ENCODE data around the gene HLA-C.

DNA sequence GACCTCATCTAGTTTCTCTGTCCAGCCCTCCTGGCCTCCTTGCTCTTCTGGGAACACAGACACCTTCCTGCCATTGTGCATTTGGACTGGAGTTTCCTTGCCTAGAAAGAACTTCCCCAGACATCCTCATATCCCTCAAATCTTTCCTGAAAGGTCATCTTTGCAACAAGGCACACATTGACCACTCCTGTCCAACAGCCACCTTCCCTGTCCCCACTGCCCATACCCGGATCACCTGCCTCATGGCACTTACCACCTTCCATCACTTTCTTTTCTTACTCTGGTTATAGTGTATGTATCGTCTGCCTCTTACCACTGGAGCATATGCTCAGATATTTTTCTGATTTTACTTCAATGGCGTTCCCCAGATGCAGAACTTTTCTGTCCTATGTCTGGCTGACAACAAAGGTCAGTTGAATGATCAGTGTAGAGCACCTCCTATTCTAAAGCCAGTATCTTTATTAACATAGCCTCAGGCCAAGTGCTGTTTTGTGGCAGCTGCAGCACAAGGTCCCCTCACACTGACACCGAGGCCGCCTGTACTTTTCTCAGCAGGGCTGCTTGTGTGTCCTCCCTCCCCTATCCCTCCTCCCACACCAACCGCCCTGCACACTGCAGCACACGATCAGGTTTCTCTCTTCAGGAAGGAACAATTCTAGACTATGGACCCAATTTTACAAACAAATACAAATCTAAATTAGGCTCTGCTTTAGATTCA lies 4.1 kb downstream of the HLA-C start:
- TF ChIP-seq, protein P1, sequence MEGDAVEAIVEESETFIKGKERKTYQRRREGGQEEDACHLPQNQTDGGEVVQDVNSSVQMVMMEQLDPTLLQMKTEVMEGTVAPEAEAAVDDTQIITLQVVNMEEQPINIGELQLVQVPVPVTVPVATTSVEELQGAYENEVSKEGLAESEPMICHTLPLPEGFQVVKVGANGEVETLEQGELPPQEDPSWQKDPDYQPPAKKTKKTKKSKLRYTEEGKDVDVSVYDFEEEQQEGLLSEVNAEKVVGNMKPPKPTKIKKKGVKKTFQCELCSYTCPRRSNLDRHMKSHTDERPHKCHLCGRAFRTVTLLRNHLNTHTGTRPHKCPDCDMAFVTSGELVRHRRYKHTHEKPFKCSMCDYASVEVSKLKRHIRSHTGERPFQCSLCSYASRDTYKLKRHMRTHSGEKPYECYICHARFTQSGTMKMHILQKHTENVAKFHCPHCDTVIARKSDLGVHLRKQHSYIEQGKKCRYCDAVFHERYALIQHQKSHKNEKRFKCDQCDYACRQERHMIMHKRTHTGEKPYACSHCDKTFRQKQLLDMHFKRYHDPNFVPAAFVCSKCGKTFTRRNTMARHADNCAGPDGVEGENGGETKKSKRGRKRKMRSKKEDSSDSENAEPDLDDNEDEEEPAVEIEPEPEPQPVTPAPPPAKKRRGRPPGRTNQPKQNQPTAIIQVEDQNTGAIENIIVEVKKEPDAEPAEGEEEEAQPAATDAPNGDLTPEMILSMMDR (IDR thresholded peaks at IDR 0.05), result no peak
- TF ChIP-seq POLR2A (IDR thresholded peaks at IDR 0.05), result no peak

Measured in esophagus squamous epithelium (tissue), 4 donors.